GM12878 (cell line): Measurements from ENCODE around the gene RAB29. TPM values are rescaled to one million over a fixed set of nuclear protein-coding genes. Genes with fewer than 3 reads are reported as not detected.
A peak's percentile ranks its signal among the peaks of the same experiment; 100 is the strongest.

Experiments used
- ATAC-seq: fragments of 200-7000 bp; cut with Tn5 transposase; 3 replicates; pipeline ENCODE4 v1.9.1; 2020; ENCODE audit warnings: mild to moderate bottlenecking, moderate library complexity
- BruUV-seq: library from RNA; stranded (reverse); fragments of 400-500 nt; replicated peaks from 2 replicates; lab custom pipeline; 2021; lab: Mats Ljungman, UMichigan
- CTCF ChIA-PET: fragments of 300-600 bp; sonication (Branson Sonifier 250); formaldehyde crosslinking; extraction: SDS; loops from one replicate; lab custom pipeline; 2021; ENCODE audit warnings: inconsistent platforms; lab: Yijun Ruan, JAX
- POLR2A ChIA-PET: fragments of 350-600 bp; formaldehyde crosslinking; extraction: SDS; loops from one replicate; lab custom pipeline; 2021; ENCODE audit warnings: inconsistent platforms; lab: Charles Lee
- RAD21 ChIA-PET: fragments of 300-600 bp; sonication (Branson Sonifier 250); formaldehyde crosslinking; loops from one replicate; lab custom pipeline; 2023; ENCODE audit warnings: antibody characterized with exemption; ENCODE audit not compliant: unreplicated experiment; lab: Charles Lee
- SMC1A ChIA-PET: fragments of 300-600 bp; sonication (Branson Sonifier 250); formaldehyde crosslinking; loops from one replicate; lab custom pipeline; 2023; ENCODE audit not compliant: unreplicated experiment, uncharacterized antibody; lab: Charles Lee
- DNase-seq: peaks from one replicate; pipeline ENCODE4 v3.0.0-alpha.2; 2011; ENCODE audit warnings: low read depth, low spot score
- FAIRE-seq: peaks from 3 replicates; lab custom pipeline; 2011; peaks lifted over from hg19 to GRCh38; lab: Jason Lieb, UNC
- H2AFZ ChIP-seq: 2 replicates; pipeline ENCODE4 v1.6.0; 2011; ENCODE audit warnings: low read depth, low read length, control low read depth; ENCODE audit not compliant: control insufficient read depth
- H3K27ac ChIP-seq: 2 replicates; pipeline ENCODE4 v1.5.1; 2011; ENCODE audit warnings: control low read depth; ENCODE audit not compliant: control insufficient read depth, insufficient read depth
- H3K27me3 ChIP-seq, 2 experiments: replicated peaks in 1 of 2; 2 replicates each; pipeline versions ENCODE4 v1.6.0 to v1.6.1; 2011; ENCODE audit warnings: low read length in 1 of 2; ENCODE audit not compliant: control insufficient read depth in 2 of 2, insufficient read depth in 2 of 2
- H3K36me3 ChIP-seq, 2 experiments: 2 replicates each; pipeline ENCODE4 v1.5.1; 2011; ENCODE audit warnings: low read length in 1 of 2; ENCODE audit not compliant: control insufficient read depth in 2 of 2, insufficient read depth in 2 of 2
- H3K4me1 ChIP-seq: 2 replicates; pipeline ENCODE4 v1.6.1; 2011; ENCODE audit warnings: mild to moderate bottlenecking, low read length, moderate library complexity, mixed read lengths; ENCODE audit not compliant: control insufficient read depth, insufficient read depth
- H3K4me2 ChIP-seq: 2 replicates; pipeline ENCODE4 v1.6.0; 2011; ENCODE audit warnings: control low read depth; ENCODE audit not compliant: control insufficient read depth, insufficient read depth
- H3K4me3 ChIP-seq: fragments of 200-600 bp; sonication (generic); 2 replicates; pipeline ENCODE4 v1.5.1; 2016
- H3K79me2 ChIP-seq: 2 replicates; pipeline ENCODE4 v1.6.0; 2011; ENCODE audit warnings: low read length; ENCODE audit not compliant: control insufficient read depth, insufficient read depth
- H3K9ac ChIP-seq: 2 replicates; pipeline ENCODE4 v1.8.0; 2011; ENCODE audit warnings: low read length, control low read depth, mixed read lengths; ENCODE audit not compliant: control insufficient read depth, insufficient read depth
- H3K9me3 ChIP-seq: replicated peaks from 3 replicates; pipeline ENCODE4 v1.5.1; 2011; ENCODE audit warnings: mild to moderate bottlenecking, low read length; ENCODE audit not compliant: control insufficient read depth, insufficient read depth
- H4K20me1 ChIP-seq: 2 replicates; pipeline ENCODE4 v1.6.0; 2011; ENCODE audit not compliant: control insufficient read depth, insufficient read depth
- NFIC ChIP-seq: IDR thresholded peaks from 2 replicates; pipeline ENCODE4 v1.6.1; 2012; ENCODE audit warnings: low read depth, mild to moderate bottlenecking, inconsistent platforms, low read length, moderate library complexity
- PML ChIP-seq: IDR thresholded peaks from 2 replicates; pipeline ENCODE4 v1.6.1; 2012; ENCODE audit warnings: low read length, inconsistent platforms
- SMAD5 ChIP-seq: IDR thresholded peaks from 2 replicates; pipeline ENCODE4 v1.6.1; 2016; ENCODE audit warnings: antibody characterized with exemption, low read depth
- SPI1 ChIP-seq: IDR thresholded peaks from 2 replicates; pipeline ENCODE4 v1.6.1; 2011; ENCODE audit warnings: low read depth, mild to moderate bottlenecking, low read length, moderate library complexity, borderline replicate concordance; ENCODE audit not compliant: insufficient read depth
- SUPT20H ChIP-seq: IDR thresholded peaks from 2 replicates; pipeline ENCODE4 v1.6.1; 2011; ENCODE audit warnings: low read depth, mild to moderate bottlenecking, low read length, moderate library complexity, borderline replicate concordance; ENCODE audit not compliant: control insufficient read depth
- WGBS: methylation state at CpG from one replicate; pipeline ENCODE4 v1.1.6; 2016; ENCODE audit warnings: low lambda C conversion rate; ENCODE audit not compliant: insufficient replicate concordance, insufficient coverage; ENCODE audit errors: missing lambda C conversion rate; 5-methylcytosine and 5-hydroxymethylcytosine counted together
- in situ Hi-C: fragments of 300-500 bp; cut with MboI; formaldehyde crosslinking; loops from 9 replicates; pipeline ENCODE4 v1.14.3; 2018; ENCODE audit warnings: mixed read lengths
- intact Hi-C: fragments of 100-400 bp; cut with micrococcal nuclease; formaldehyde crosslinking; loops from one replicate; pipeline ENCODE4 v1.14.2; 2022; ENCODE audit not compliant: unreplicated experiment
- polyA plus RNA-seq, 11 experiments: library from polyadenylated mRNA; depleted of rRNA in 4 of 11; unstranded in 6 of 11; stranded (reverse) in 5 of 11; fragments of >200 nt; fragmentation: Nextera tagmentation in 4 of 11; fragmentation: Illumina TruSeq in 1 of 11; extraction: Ambion mirVana in 4 of 11; extraction: Trizol in 1 of 11; gene quantifications; 1 replicate in 1 of 11; 2 replicates in 10 of 11; pipeline versions ENCODE4 v1.2.1 to v1.2.3, GENCODE V29; 2011 to 2016; ENCODE audit warnings: inconsistent platforms in 2 of 11, missing spikeins in 2 of 11, low read depth in 1 of 11
- total RNA-seq, 4 experiments: library from RNA; depleted of rRNA in 3 of 4; stranded (reverse); fragments of >200 nt in 3 of 4; fragmentation: Illumina TruSeq in 1 of 4; extraction: Trizol in 1 of 4; gene quantifications; 2 replicates each; pipeline versions ENCODE4 v1.2.1 to v1.2.3, GENCODE V29; 2013 to 2021
- TF ChIP-seq, protein P1 (sequence below): fragments of 450-650 bp; IDR thresholded peaks from 2 replicates; pipeline ENCODE4 v1.6.1; 2018; ENCODE audit warnings: borderline replicate concordance, mild to moderate bottlenecking; ENCODE audit not compliant: partially characterized antibody
- TF ChIP-seq, protein P2 (sequence below): fragments of 450-650 bp; IDR thresholded peaks from 2 replicates; pipeline ENCODE4 v1.6.1; 2017; ENCODE audit warnings: mild to moderate bottlenecking, low read depth, inconsistent platforms; ENCODE audit not compliant: poor library complexity, severe bottlenecking
- TF ChIP-seq, protein P3 (sequence below): fragments of 150-350 bp; IDR thresholded peaks from 2 replicates; pipeline ENCODE4 v1.6.1; 2014; ENCODE audit warnings: mild to moderate bottlenecking, low read depth, low read length
- TF ChIP-seq, protein P4 (sequence below): IDR thresholded peaks from 2 replicates; pipeline ENCODE4 v1.6.1; 2012; ENCODE audit warnings: mild to moderate bottlenecking, low read depth, low read length

Gene RAB29
- total and polyA plus RNA-seq, 10 of the 15 experiments (the other 5 are each of a cell fraction or from before 2014, with no cell fraction given), result 11.7 to 74.5 (median 15.0) TPM

DNA sequence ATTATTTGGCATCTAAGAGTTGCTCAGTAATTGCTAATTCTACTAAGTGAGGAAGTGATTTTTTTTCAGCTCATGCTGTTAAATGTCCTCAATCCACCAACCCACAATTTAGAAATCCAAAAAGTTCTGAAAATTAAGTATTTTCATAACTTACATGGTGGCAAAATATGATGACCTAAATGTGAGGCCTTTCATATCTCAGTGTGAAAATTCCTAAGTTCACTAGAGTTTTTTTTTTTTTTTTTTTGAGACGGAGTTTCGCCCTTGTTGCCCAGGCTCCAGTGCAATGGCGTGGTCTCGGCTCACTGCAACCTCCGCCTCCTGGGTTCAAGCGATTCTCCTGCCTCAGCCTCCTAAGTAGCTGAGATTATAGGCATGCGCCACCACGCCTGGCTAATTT lies 30.9 kb downstream of the RAB29 start:
- Histone ChIP-seq H3K4me2 (peak overlapping the region; percentile 46; the same call in 1 of the 2 replicates), H4K20me1 (0 out of 2 replicates have a peak, but pooled peaks cover 3% of the 10 kb centered on the region), H3K79me2 (peaks cover 85% of the 10 kb centered on the region), H3K9me3 (no peaks in the 10 kb centered on the region), H3K4me3 (peak overlapping the region; percentile 32; the same call in 1 of the 2 replicates), H3K9ac (no peak overlapping the region), H3K27me3 (no peaks in the 10 kb centered on the region), H3K36me3 (peaks cover 0 to 17% of the 10 kb centered on the region in 2 experiments; a peak in 2 of 4 replicates), H3K4me1 (peaks cover 5% of the 10 kb centered on the region), H2AFZ (no peak overlapping the region), H3K27ac (no peak overlapping the region)
- ATAC-seq (no peak), DNase-seq (no peak), FAIRE-seq (no peak)
- 85% methylated on average over 5 of the region's 8 CpGs for WGBS
- no TSS peak for BruUV-seq
- intact Hi-C loops, result no loop called here
- ChIA-PET SMC1A (interaction anchor here (1.1 to 3.3 kb wide), 4 partner anchors 13 to 86 kb away, joined by 3 to 25 read pairs (median 13); no protein-coding TSS in a partner anchor), RAD21 (interaction anchor here (1.5 to 2.7 kb wide), 4 partner anchors 30 to 35 kb away, joined by 4 to 15 read pairs (median 6); no protein-coding TSS in a partner anchor), CTCF (interaction anchor here (1.5 to 3.8 kb wide), 4 partner anchors 12 to 86 kb away, joined by 3 to 26 read pairs (median 15); no protein-coding TSS in a partner anchor), POLR2A (interaction anchor here (0.8 kb wide), 1 partner anchor 14 kb away, joined by 3 read pairs; no protein-coding TSS in a partner anchor)
- in situ Hi-C loops, result no loop called here
- TF ChIP-seq PML (no peak), SPI1 (no peak), NFIC (no peak), SUPT20H (no peak), SMAD5 (no peak)
- TF ChIP-seq, protein P1, sequence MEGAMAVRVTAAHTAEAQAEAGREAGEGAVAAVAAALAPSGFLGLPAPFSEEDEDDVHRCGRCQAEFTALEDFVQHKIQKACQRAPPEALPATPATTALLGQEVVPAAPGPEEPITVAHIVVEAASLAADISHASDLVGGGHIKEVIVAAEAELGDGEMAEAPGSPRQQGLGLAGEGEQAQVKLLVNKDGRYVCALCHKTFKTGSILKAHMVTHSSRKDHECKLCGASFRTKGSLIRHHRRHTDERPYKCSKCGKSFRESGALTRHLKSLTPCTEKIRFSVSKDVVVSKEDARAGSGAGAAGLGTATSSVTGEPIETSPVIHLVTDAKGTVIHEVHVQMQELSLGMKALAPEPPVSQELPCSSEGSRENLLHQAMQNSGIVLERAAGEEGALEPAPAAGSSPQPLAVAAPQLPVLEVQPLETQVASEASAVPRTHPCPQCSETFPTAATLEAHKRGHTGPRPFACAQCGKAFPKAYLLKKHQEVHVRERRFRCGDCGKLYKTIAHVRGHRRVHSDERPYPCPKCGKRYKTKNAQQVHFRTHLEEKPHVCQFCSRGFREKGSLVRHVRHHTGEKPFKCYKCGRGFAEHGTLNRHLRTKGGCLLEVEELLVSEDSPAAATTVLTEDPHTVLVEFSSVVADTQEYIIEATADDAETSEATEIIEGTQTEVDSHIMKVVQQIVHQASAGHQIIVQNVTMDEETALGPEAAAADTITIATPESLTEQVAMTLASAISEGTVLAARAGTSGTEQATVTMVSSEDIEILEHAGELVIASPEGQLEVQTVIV, result no peak
- TF ChIP-seq, protein P2, sequence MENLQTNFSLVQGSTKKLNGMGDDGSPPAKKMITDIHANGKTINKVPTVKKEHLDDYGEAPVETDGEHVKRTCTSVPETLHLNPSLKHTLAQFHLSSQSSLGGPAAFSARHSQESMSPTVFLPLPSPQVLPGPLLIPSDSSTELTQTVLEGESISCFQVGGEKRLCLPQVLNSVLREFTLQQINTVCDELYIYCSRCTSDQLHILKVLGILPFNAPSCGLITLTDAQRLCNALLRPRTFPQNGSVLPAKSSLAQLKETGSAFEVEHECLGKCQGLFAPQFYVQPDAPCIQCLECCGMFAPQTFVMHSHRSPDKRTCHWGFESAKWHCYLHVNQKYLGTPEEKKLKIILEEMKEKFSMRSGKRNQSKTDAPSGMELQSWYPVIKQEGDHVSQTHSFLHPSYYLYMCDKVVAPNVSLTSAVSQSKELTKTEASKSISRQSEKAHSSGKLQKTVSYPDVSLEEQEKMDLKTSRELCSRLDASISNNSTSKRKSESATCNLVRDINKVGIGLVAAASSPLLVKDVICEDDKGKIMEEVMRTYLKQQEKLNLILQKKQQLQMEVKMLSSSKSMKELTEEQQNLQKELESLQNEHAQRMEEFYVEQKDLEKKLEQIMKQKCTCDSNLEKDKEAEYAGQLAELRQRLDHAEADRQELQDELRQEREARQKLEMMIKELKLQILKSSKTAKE, result no peak
- TF ChIP-seq, protein P3, sequence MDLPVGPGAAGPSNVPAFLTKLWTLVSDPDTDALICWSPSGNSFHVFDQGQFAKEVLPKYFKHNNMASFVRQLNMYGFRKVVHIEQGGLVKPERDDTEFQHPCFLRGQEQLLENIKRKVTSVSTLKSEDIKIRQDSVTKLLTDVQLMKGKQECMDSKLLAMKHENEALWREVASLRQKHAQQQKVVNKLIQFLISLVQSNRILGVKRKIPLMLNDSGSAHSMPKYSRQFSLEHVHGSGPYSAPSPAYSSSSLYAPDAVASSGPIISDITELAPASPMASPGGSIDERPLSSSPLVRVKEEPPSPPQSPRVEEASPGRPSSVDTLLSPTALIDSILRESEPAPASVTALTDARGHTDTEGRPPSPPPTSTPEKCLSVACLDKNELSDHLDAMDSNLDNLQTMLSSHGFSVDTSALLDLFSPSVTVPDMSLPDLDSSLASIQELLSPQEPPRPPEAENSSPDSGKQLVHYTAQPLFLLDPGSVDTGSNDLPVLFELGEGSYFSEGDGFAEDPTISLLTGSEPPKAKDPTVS, result no peak
- TF ChIP-seq, protein P4, sequence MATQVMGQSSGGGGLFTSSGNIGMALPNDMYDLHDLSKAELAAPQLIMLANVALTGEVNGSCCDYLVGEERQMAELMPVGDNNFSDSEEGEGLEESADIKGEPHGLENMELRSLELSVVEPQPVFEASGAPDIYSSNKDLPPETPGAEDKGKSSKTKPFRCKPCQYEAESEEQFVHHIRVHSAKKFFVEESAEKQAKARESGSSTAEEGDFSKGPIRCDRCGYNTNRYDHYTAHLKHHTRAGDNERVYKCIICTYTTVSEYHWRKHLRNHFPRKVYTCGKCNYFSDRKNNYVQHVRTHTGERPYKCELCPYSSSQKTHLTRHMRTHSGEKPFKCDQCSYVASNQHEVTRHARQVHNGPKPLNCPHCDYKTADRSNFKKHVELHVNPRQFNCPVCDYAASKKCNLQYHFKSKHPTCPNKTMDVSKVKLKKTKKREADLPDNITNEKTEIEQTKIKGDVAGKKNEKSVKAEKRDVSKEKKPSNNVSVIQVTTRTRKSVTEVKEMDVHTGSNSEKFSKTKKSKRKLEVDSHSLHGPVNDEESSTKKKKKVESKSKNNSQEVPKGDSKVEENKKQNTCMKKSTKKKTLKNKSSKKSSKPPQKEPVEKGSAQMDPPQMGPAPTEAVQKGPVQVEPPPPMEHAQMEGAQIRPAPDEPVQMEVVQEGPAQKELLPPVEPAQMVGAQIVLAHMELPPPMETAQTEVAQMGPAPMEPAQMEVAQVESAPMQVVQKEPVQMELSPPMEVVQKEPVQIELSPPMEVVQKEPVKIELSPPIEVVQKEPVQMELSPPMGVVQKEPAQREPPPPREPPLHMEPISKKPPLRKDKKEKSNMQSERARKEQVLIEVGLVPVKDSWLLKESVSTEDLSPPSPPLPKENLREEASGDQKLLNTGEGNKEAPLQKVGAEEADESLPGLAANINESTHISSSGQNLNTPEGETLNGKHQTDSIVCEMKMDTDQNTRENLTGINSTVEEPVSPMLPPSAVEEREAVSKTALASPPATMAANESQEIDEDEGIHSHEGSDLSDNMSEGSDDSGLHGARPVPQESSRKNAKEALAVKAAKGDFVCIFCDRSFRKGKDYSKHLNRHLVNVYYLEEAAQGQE, result no peak
